Nephron progenitor cell (in vitro differentiated cells): Measurements from ENCODE around the gene GORASP1.

ENCODE experiments used
- DNase-seq: peaks from one replicate; pipeline ENCODE4 v3.0.0; 2021
- H3K27ac Mint-ChIP-seq: 2 replicates; pipeline ENCODE4 v1.8.0; 2021; ENCODE audit warnings: mild to moderate bottlenecking, moderate library complexity, mixed read lengths
- H3K27me3 Mint-ChIP-seq: 2 replicates; pipeline ENCODE4 v1.8.0; 2021; ENCODE audit warnings: mild to moderate bottlenecking, low read depth, mixed read lengths; ENCODE audit not compliant: poor library complexity
- H3K36me3 Mint-ChIP-seq: 2 replicates; pipeline ENCODE4 v1.8.0; 2021; ENCODE audit warnings: low read depth, mixed read lengths
- H3K4me1 Mint-ChIP-seq: 2 replicates; pipeline ENCODE4 v1.8.0; 2021; ENCODE audit warnings: mixed read lengths
- H3K4me3 Mint-ChIP-seq: 2 replicates; pipeline ENCODE4 v1.8.0; 2021; ENCODE audit warnings: mild to moderate bottlenecking, moderate library complexity, mixed read lengths
- H3K9me3 Mint-ChIP-seq: 2 replicates; pipeline ENCODE4 v1.8.0; 2021; ENCODE audit warnings: mild to moderate bottlenecking, moderate library complexity, mixed read lengths
- CTCF ChIP-seq: fragments of 200-600 bp; sonication (generic); IDR thresholded peaks from 2 replicates; pipeline ENCODE4 v1.5.0; 2021; ENCODE audit warnings: antibody characterized with exemption

GORASP1 gene

DNA sequence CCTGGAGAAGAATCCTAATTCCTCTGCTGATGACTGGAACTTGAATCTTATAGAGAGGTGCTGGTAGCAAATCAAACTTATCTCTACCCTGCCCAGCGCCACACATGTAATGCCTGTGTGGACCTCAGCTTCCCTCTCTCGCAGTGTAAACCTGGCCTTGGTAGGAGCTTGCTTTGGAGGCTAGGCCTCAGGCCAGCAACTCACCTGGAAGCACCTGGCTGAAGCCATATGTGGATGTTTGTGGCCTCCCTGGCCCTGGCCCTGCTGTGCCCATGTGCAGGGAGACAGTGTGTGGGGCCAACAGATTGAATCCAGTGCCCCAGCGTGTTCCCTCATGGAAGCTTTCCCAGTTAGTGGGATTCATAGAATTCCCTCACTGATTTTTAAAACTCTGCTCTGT lies 8.4 kb upstream of the GORASP1 start:
- Mint-ChIP-seq H3K4me3 (no peak overlapping the region), H3K27me3 (peaks cover 4% of the 10 kb centered on the region), H3K4me1 (peaks cover 5% of the 10 kb centered on the region), H3K36me3 (no peaks in the 10 kb centered on the region), H3K27ac (no peak overlapping the region), H3K9me3 (no peaks in the 10 kb centered on the region)
- TF ChIP-seq CTCF: no peak
- no peak for DNase-seq

GRCh38 chr3:39114456-39114855 lies 7.0 kb upstream of the GORASP1 start:
- H3K27ac Mint-ChIP-seq: no peak overlapping the region
- no peak for DNase-seq

DNA sequence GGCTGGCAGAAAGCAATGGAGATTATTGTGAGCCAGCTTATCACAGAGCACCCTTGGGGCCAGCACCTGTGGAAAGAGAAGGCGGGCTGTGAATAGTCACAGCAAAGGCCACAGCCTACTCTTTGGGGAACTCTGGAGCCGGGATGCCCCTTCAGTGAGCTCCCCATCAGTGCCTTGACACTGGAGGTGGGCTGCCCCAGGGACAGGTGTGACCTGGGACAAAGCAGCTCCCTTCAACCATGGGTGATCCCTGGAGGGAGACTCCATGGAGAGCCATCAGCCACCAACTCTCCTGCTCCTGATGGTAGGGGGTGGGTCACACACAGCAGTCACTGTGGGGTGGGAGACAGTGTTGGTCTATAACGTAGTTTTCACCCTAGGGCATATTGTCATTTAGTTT lies 5.9 kb upstream of the GORASP1 start:
- Mint-ChIP-seq H3K27me3 (peaks cover 3% of the 10 kb centered on the region), H3K36me3 (no peaks in the 10 kb centered on the region)
- DNase-seq: no peak

More at GRCh38 chr3:39114456-39114855, 7.0 kb upstream of the GORASP1 start:
- peaks cover 3% of the 10 kb centered on the region for H3K27me3 Mint-ChIP-seq
- no peak for TF ChIP-seq CTCF
- H3K4me3 Mint-ChIP-seq: no peak overlapping the region
- no peaks in the 10 kb centered on the region for H3K36me3 Mint-ChIP-seq
- H3K4me1 Mint-ChIP-seq: peaks cover 5% of the 10 kb centered on the region
- no peaks in the 10 kb centered on the region for H3K9me3 Mint-ChIP-seq

GRCh38 chr3:39112535-39112934 lies 5.1 kb upstream of the GORASP1 start:
- Mint-ChIP-seq H3K9me3 (no peaks in the 10 kb centered on the region), H3K4me3 (no peak overlapping the region)

More for the DNA sequence above, 5.9 kb upstream of the GORASP1 start:
- H3K4me3 Mint-ChIP-seq: no peak overlapping the region
- H3K4me1 Mint-ChIP-seq: peaks cover 11% of the 10 kb centered on the region
- no peak for TF ChIP-seq CTCF
- H3K27ac Mint-ChIP-seq: no peak overlapping the region
- no peaks in the 10 kb centered on the region for H3K9me3 Mint-ChIP-seq

GRCh38 chr3:39112113-39112512 lies 4.7 kb upstream of the GORASP1 start:
- DNase-seq: no peak
- Mint-ChIP-seq H3K36me3 (no peaks in the 10 kb centered on the region), H3K27me3 (peaks cover 3% of the 10 kb centered on the region), H3K9me3 (no peaks in the 10 kb centered on the region), H3K27ac (no peak overlapping the region), H3K4me1 (peaks cover 18% of the 10 kb centered on the region), H3K4me3 (no peak overlapping the region)
- no peak for TF ChIP-seq CTCF

More at GRCh38 chr3:39112535-39112934, 5.1 kb upstream of the GORASP1 start:
- Mint-ChIP-seq H3K4me1 (peaks cover 18% of the 10 kb centered on the region), H3K27ac (no peak overlapping the region), H3K27me3 (peaks cover 3% of the 10 kb centered on the region), H3K36me3 (no peaks in the 10 kb centered on the region)
- no peak for DNase-seq
- TF ChIP-seq CTCF: no peak

GRCh38 chr3:39110041-39110639 lies 2.7 kb upstream of the GORASP1 start:
- no peak for DNase-seq
- Mint-ChIP-seq H3K36me3 (peaks cover 1% of the 10 kb centered on the region), H3K27me3 (peaks cover 3% of the 10 kb centered on the region), H3K4me1 (peaks cover 36% of the 10 kb centered on the region), H3K4me3 (no peak overlapping the region), H3K27ac (no peak overlapping the region), H3K9me3 (no peaks in the 10 kb centered on the region)
- no peak for TF ChIP-seq CTCF
